MCF 10A (cell line): Measurements from ENCODE around the gene RNU4-1. TPM values are rescaled to one million over a fixed set of nuclear protein-coding genes. Genes with fewer than 3 reads are reported as not detected.

ENCODE experiments used
- BruUV-seq: library from RNA; stranded (reverse); fragments of 400-500 nt; replicated peaks from 2 replicates; lab custom pipeline; 2021; lab: Mats Ljungman, UMichigan
- CTCF ChIA-PET: fragments of 300-600 bp; sonication (Branson Sonifier 250); formaldehyde crosslinking; extraction: SDS; loops from one replicate; lab custom pipeline; 2021; ENCODE audit warnings: antibody characterized with exemption, inconsistent platforms; lab: Yijun Ruan, JAX
- POLR2A ChIA-PET: fragments of 300-600, 350-650 bp; sonication (Branson Sonifier 250); formaldehyde crosslinking; extraction: SDS; loops from one replicate; lab custom pipeline; 2020; ENCODE audit warnings: antibody characterized with exemption, inconsistent platforms; lab: Yijun Ruan, JAX
- DNase-seq: peaks from one replicate; pipeline ENCODE4 v3.0.0-alpha.2; 2018; ENCODE audit not compliant: unreplicated experiment
- H3K27ac Mint-ChIP-seq: one replicate; pipeline ENCODE4 v1.8.0; 2022; ENCODE audit warnings: mild to moderate bottlenecking, low read depth, mixed read lengths; ENCODE audit not compliant: unreplicated experiment
- H3K27me3 Mint-ChIP-seq: one replicate; pipeline ENCODE4 v1.8.0; 2022; ENCODE audit warnings: mixed read lengths; ENCODE audit not compliant: insufficient read depth, unreplicated experiment
- H3K36me3 Mint-ChIP-seq: one replicate; pipeline ENCODE4 v1.8.0; 2022; ENCODE audit warnings: mild to moderate bottlenecking, moderate library complexity, mixed read lengths; ENCODE audit not compliant: insufficient read depth, unreplicated experiment
- H3K4me1 Mint-ChIP-seq: one replicate; pipeline ENCODE4 v1.8.0; 2022; ENCODE audit warnings: mixed read lengths; ENCODE audit not compliant: insufficient read depth, unreplicated experiment
- H3K4me3 Mint-ChIP-seq: one replicate; pipeline ENCODE4 v1.8.0; 2022; ENCODE audit warnings: mild to moderate bottlenecking, moderate library complexity, mixed read lengths; ENCODE audit not compliant: unreplicated experiment
- H3K9me3 Mint-ChIP-seq: one replicate; pipeline ENCODE4 v1.8.0; 2022; ENCODE audit warnings: mixed read lengths; ENCODE audit not compliant: unreplicated experiment
- intact Hi-C: fragments of 100-400 bp; cut with micrococcal nuclease; formaldehyde crosslinking; loops from 2 replicates; pipeline ENCODE4 v1.14.1; 2022
- total RNA-seq: library from RNA; stranded (reverse); gene quantifications from 2 replicates; pipeline ENCODE4 v1.2.3, GENCODE V29; 2022
- TF ChIP-seq, protein P1 (sequence below): fragments of 200-600 bp; IDR thresholded peaks from one replicate; pipeline ENCODE4 v1.8.0; 2022; ENCODE audit warnings: antibody characterized with exemption, mild to moderate bottlenecking; ENCODE audit not compliant: unreplicated experiment

The RNU4-1 gene
- total RNA-seq, 1 experiment from 2014 or later, result 1,764 TPM

DNA sequence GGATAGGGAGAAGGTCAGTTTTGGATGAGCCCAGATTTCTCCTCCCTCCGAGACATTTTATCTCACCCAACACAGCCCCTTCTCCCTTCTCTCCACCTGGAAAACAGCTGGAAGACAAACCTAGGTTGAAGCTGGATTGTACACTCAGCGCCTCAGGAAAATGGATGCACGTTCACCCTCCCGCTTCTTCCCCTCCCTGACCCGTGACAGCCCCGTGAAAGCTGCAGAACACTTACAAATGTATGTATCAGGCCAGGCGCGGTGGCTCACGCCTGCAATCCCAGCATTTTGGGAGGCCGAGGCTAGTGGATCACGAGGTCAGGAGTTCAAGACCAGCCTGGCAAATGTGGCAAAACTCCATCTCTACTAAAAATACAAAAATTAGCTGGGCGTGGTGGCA, 5.5 kb downstream of the RNU4-1 start:
- H3K9me3 Mint-ChIP-seq, result no peaks in the 10 kb centered on the region
- ChIA-PET CTCF (interaction anchor here (0.5 to 2.4 kb wide), 6 partner anchors 17 to 1795 kb away, joined by 3 to 10 read pairs (median 4); partner anchors contain the start of gene RPLP0), POLR2A (interaction anchor here (0.7 to 1.3 kb wide), 5 partner anchors 26 to 86 kb away, joined by 3 to 5 read pairs (median 3); partner anchors contain the start of gene RPLP0)
- intact Hi-C loops, result no loop called here
- BruUV-seq, result no TSS peak
- H3K27me3 Mint-ChIP-seq, result no peaks in the 10 kb centered on the region
- TF ChIP-seq, protein P1, sequence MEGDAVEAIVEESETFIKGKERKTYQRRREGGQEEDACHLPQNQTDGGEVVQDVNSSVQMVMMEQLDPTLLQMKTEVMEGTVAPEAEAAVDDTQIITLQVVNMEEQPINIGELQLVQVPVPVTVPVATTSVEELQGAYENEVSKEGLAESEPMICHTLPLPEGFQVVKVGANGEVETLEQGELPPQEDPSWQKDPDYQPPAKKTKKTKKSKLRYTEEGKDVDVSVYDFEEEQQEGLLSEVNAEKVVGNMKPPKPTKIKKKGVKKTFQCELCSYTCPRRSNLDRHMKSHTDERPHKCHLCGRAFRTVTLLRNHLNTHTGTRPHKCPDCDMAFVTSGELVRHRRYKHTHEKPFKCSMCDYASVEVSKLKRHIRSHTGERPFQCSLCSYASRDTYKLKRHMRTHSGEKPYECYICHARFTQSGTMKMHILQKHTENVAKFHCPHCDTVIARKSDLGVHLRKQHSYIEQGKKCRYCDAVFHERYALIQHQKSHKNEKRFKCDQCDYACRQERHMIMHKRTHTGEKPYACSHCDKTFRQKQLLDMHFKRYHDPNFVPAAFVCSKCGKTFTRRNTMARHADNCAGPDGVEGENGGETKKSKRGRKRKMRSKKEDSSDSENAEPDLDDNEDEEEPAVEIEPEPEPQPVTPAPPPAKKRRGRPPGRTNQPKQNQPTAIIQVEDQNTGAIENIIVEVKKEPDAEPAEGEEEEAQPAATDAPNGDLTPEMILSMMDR, result no peak
- H3K27ac Mint-ChIP-seq, result no peak overlapping the region
- H3K4me3 Mint-ChIP-seq, result no peak overlapping the region
- no peaks in the 10 kb centered on the region for H3K36me3 Mint-ChIP-seq
- H3K4me1 Mint-ChIP-seq, result peaks cover 16% of the 10 kb centered on the region
- DNase-seq, result no peak

DNA sequence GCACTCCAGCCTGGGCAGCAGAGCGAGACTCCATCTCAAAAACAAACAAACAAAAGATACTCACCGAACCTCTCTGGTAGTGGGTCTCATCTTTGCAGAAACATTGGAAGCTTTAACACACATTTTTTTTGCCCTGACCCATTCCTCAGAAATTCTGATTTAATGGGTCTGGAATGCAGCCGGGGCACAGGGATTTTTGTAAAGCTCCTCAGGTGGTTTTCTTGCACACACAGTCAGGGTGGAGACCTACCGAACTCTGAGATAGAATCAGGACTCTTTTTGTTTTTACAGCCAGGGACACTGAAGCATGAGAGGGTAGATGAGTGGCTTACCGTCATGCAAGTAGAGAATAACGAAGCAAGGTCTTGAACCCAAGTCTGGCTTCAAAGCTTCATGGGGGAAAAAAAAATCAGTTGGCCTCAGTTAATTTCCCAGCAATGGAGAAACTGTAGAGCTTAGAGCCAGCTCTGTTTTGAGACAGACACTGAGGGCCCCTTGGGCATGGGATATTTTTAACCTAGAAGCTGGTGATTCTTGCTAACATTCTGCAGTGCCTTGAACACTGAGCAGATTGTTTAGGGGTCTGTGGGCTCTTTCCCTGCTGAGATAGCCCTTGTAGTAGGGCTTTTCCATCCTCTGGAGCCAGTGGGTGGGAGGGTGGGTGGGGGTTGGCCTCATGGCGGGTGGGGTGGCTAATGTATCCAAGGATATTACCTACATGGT, 6.1 kb downstream of the RNU4-1 start:
- DNase-seq, result no peak
- TF ChIP-seq, protein P1, result no peak
- H3K27me3 Mint-ChIP-seq, result no peaks in the 10 kb centered on the region
- no peak overlapping the region for H3K27ac Mint-ChIP-seq
- H3K9me3 Mint-ChIP-seq, result no peaks in the 10 kb centered on the region
- BruUV-seq, result no TSS peak
- peaks cover 16% of the 10 kb centered on the region for H3K4me1 Mint-ChIP-seq
- intact Hi-C loops, result no loop called here
- no peaks in the 10 kb centered on the region for H3K36me3 Mint-ChIP-seq
- POLR2A ChIA-PET, result interaction anchor here (0.7 to 1.3 kb wide), 6 partner anchors 23 to 1753 kb away, joined by 3 to 5 read pairs (median 3); partner anchors contain the start of gene RPLP0
- H3K4me3 Mint-ChIP-seq, result no peak overlapping the region
- CTCF ChIA-PET, result interaction anchor here (0.6 to 2.4 kb wide), 6 partner anchors 21 to 1843 kb away, joined by 3 to 10 read pairs (median 4); partner anchors contain the start of genes PXN and RPLP0

DNA sequence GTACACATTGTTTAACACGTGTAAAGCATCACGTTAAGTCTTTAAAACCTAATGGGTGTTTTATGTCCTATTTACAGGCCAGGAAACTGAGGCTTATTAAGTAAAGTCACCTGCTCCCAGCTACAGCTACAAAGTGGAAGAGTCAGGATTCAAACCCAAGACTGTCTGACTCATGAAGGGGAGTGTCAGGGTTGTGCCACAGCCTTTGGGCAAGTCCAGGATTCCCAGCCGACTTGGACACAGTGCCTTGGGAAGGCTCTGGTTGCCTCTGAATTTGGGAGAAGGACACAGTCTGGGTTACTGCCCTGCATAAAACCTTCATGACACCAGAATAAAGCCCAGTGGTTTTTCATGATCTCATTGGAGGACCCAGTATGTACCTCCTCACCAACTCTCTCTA, 8.7 kb downstream of the RNU4-1 start:
- intact Hi-C loops, result no loop called here
- Mint-ChIP-seq H3K9me3 (no peaks in the 10 kb centered on the region), H3K27me3 (no peaks in the 10 kb centered on the region), H3K4me3 (no peak overlapping the region), H3K27ac (no peak overlapping the region), H3K4me1 (peaks cover 16% of the 10 kb centered on the region), H3K36me3 (no peaks in the 10 kb centered on the region)
- BruUV-seq, result no TSS peak
- CTCF ChIA-PET, result interaction anchor here (0.6 to 1.0 kb wide), 2 partner anchors 17 to 73 kb away, joined by 3 read pairs; no protein-coding TSS in a partner anchor
- DNase-seq, result peak; percentile 14
- TF ChIP-seq, protein P1, result no peak
- POLR2A ChIA-PET, result interaction anchor here (1.4 to 3.8 kb wide), 4 partner anchors 8 to 84 kb away, joined by 3 to 22 read pairs (median 4); partner anchors contain the start of genes PXN, RNU4-1 and RNU4-2

DNA sequence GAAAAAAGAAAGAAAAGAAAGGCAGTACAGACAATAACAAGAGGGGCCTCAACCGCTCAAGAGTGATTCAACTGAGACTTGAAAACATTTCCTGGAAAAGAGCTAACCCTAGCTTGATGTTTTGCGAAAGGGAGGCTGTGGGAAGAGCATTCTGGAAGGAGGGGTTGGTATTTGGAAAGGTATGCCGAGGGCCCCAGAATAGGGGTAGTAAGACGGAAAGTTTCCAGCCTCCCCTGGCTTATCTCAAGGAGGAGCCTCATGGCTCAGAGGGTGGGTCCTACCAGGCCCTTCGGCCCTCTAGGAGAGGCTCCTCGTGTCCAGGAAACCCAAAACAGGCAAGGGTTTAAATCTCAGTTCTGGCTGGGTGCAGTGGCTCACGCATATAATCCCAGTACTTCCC, 9.7 kb downstream of the RNU4-1 start:
- Mint-ChIP-seq H3K9me3 (no peaks in the 10 kb centered on the region), H3K27ac (no peak overlapping the region), H3K4me3 (no peak overlapping the region), H3K4me1 (peaks cover 16% of the 10 kb centered on the region), H3K27me3 (no peaks in the 10 kb centered on the region), H3K36me3 (no peaks in the 10 kb centered on the region)
- DNase-seq, result no peak
- intact Hi-C loops, result no loop called here
- BruUV-seq, result no TSS peak
- TF ChIP-seq, protein P1, result no peak
- ChIA-PET POLR2A (interaction anchor here (1.7 to 3.8 kb wide), 2 partner anchors 9 to 82 kb away, joined by 4 to 22 read pairs; partner anchors contain the start of genes RNU4-1 and RNU4-2), CTCF (interaction anchor here (0.5 to 1.4 kb wide), 3 partner anchors 54 to 83 kb away, joined by 4 to 5 read pairs (median 4); no protein-coding TSS in a partner anchor)
